Thyroid gland (tissue), 4 donors: ENCODE data around the gene PPM1H.

ENCODE experiments used
- POLR2A ChIP-seq, 2 donors: fragments of 450-650 bp; IDR thresholded peaks; one replicate each; pipeline ENCODE4 v1.6.1; 2017; ENCODE audit warnings: antibody characterized with exemption in 2 of 2, mild to moderate bottlenecking in 2 of 2, moderate library complexity in 1 of 2
- TF ChIP-seq, protein P1 (sequence below), 6 experiments: fragments of 200-600 bp in 3 of 6; fragments of 450-650 bp in 3 of 6; sonication (generic) in 3 of 6; IDR thresholded peaks; one replicate each; pipeline ENCODE4 v1.5.1; 2016 to 2019; ENCODE audit warnings: antibody characterized with exemption in 6 of 6, mild to moderate bottlenecking in 2 of 6, inconsistent platforms in 1 of 6, moderate library complexity in 1 of 6

DNA sequence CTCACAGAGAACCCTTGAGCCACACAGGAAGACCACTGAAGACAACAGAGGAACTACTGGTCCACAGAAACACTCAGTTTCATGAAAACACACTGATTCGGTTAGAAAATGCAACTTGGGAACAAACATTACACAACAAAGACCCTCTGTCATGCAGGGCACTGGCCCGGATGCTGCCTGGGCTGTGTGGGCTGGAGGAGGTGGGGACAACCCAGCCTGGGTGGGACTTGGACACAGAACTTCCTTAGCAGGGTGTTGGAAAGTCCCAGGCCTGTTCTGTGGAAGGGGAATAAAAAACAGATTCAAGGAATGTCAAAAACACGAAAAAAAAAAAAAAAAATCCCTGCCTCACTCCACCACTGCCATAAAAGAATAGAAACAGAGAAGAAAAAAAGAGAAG is 287.4 kb downstream of the PPM1H start:
- TF ChIP-seq, protein P1, sequence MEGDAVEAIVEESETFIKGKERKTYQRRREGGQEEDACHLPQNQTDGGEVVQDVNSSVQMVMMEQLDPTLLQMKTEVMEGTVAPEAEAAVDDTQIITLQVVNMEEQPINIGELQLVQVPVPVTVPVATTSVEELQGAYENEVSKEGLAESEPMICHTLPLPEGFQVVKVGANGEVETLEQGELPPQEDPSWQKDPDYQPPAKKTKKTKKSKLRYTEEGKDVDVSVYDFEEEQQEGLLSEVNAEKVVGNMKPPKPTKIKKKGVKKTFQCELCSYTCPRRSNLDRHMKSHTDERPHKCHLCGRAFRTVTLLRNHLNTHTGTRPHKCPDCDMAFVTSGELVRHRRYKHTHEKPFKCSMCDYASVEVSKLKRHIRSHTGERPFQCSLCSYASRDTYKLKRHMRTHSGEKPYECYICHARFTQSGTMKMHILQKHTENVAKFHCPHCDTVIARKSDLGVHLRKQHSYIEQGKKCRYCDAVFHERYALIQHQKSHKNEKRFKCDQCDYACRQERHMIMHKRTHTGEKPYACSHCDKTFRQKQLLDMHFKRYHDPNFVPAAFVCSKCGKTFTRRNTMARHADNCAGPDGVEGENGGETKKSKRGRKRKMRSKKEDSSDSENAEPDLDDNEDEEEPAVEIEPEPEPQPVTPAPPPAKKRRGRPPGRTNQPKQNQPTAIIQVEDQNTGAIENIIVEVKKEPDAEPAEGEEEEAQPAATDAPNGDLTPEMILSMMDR (IDR thresholded peaks at IDR 0.05), result no peak
- no peak for TF ChIP-seq POLR2A (IDR thresholded peaks at IDR 0.05)
